SK-N-MC (cell line): ENCODE results near the gene FASLG.

Experiments used
- EZH2 ChIP-seq: fragments of 200-600 bp; sonication (generic); IDR thresholded peaks from one replicate; pipeline ENCODE4 v1.6.1; 2017; ENCODE audit warnings: antibody characterized with exemption
- FOXP2 ChIP-seq: optimal IDR thresholded peaks from 2 replicates; pipeline ENCODE3; 2011; ENCODE audit warnings: mild to moderate bottlenecking, moderate library complexity; ENCODE audit not compliant: insufficient read depth; ENCODE audit errors: extremely low read length, control extremely low read depth
- POLR2AphosphoS5 ChIP-seq: IDR thresholded peaks from 2 replicates; pipeline ENCODE4 v1.6.1; 2012; ENCODE audit warnings: mild to moderate bottlenecking, low read depth, low read length, borderline replicate concordance

DNA sequence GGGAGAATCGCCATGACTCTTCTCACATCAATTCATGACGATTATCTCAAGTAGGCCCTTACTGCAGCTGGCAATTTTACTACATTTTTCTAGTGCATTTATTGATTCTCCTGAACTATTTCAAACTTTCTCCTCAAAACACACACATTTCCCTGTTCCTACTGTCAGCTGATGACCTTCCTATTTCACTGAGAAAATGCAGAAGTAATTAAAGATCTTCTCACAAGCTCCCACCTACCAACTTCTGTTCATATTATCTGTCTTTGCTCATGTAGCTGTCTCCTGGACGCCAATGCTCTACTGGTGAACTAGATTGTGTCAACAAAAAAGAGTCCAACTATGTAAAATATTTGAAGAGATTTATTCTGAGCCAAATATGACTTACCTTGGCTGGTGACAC lies 36.4 kb upstream of the FASLG start:
- no peak for TF ChIP-seq EZH2
- no peak for TF ChIP-seq POLR2AphosphoS5
- TF ChIP-seq FOXP2, result no peak
